Activated CD4-positive, alpha-beta T cell treated with anti-CD3 and anti-CD28 coated beads for 1 hour (primary cell): ENCODE measurements around the gene TBC1D10A.

Experiments used
- DNase-seq: peaks from one replicate; pipeline ENCODE4 v3.0.0-alpha.2; 2020

TBC1D10A gene, protein sequence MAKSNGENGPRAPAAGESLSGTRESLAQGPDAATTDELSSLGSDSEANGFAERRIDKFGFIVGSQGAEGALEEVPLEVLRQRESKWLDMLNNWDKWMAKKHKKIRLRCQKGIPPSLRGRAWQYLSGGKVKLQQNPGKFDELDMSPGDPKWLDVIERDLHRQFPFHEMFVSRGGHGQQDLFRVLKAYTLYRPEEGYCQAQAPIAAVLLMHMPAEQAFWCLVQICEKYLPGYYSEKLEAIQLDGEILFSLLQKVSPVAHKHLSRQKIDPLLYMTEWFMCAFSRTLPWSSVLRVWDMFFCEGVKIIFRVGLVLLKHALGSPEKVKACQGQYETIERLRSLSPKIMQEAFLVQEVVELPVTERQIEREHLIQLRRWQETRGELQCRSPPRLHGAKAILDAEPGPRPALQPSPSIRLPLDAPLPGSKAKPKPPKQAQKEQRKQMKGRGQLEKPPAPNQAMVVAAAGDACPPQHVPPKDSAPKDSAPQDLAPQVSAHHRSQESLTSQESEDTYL

DNA sequence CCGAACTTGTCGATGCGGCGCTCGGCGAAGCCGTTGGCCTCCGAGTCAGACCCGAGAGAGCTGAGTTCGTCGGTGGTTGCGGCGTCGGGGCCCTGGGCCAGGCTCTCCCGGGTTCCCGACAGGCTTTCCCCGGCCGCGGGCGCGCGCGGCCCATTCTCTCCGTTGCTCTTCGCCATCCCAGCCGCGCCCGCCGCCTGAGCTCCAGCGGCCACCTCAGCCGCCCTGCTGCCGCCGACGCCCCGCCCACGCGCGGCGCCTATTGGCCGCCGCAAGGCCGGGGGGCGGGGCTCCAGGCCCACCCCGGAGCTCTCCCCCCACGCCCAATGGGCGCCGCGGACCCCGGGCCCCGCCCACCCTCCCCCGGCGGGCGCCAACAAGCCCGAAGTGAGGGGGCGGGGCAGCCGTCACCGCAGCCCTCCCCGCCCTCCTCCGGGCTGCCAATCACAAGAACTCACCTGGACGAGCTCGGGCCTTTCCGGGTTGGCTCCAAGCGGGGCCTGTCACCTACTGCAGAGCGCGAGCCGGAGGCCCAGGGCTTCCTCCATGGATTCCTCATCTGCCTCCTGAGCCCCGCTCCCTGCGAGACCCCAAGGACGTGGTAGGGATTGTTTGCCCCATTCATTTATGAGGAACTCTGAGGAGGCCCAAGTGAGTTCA lies at the start of gene TBC1D10A:
TSS of gene TBC1D10A (minus strand) at position 236 of the 657 bp plus-strand sequence. CDS start at position 176, 60 bp downstream.
- DNase-seq, result peak; percentile 89

DNA sequence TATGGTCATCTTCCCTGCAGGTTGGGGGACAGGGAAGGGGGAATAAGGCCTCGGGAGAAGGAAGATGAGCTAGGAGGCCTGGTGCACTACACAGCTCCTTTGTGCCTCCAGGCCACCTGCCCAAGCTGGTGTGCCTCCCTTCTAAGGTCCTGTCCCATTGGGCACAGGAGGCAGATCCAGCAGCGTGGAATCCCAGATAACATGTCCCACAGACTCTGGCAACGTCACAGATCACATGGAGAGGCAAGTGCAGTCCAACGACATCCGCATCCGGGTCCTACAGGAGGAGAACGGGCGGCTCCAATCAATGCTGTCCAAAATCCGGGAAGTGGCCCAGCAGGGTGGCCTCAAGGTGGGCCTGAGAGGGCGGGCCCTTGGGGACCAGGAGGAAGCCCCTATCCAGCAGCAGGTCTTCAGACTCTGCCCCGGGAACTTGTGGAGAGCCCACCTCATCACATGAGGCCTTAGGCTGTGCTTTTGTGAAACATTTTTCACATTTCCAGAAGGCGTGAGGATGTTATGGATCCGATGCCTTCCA lies 48.6 kb upstream of the TBC1D10A start:
- no peak for DNase-seq

DNA sequence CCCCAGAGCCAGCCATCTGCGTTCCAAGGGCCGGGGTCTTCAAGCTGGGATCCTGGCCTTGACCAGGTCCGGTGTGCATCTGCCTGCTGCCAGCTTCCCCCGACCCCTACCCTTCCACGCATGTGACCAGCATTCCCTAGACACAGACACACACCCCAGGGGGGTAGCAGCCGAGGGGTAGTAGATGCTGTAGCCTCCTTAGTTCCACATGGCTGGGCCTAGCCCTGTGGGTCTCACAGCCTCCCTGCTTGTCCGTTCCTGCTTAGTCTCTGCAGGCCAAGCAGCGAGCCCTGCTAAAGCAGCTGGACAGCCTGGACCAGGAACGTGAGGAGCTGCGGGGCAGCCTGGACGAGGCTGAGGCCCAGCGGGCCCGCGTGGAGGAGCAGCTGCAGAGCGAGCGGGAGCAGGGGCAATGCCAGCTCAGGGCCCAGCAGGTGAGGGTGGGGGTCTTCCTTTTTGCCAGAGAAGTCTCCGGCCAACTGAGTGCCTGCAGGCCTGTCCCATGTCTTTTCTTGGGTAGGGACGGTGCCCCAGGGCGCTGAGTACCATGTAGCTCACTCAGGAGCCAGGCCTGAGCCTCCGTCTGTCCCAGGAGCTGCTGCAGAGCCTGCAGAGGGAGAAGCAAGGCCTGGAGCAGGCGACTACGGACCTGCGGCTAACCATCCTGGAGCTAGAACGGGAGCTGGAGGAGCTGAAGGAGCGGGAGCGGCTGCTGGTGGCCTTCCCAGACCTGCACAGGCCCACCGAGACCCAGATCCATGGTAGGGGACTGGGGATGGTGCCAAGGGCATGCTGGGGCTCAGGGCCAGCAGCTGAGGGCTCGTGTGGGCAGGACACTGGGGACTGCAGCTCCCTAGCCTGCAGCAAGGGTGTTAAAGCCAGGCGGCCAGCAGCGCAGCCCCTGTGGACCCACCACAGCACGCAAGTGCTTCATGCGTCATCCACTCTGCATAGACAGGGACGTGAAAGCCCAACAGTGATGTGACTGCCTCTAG lies 46.9 kb upstream of the TBC1D10A start:
- no peak for DNase-seq

DNA sequence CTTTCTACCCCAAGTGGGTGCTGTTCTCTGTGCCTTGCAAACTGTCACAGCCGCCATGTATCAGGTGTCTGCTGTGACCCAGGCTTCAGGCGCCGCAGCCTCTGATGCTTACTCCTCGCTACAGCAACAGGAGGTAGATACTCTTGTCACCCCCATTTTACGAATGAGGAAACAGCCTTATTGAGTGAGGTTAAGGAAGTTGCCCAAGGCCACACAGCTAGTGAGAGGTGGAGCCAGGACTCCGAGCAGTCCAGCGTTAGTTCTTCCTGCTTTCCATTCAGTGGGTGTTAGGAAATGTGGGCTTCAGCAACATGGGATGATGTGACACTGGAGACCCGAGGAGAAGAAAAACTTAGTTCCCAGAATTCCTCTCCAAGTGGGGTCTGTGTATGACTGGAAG lies 46.2 kb upstream of the TBC1D10A start:
- DNase-seq, result no peak

DNA sequence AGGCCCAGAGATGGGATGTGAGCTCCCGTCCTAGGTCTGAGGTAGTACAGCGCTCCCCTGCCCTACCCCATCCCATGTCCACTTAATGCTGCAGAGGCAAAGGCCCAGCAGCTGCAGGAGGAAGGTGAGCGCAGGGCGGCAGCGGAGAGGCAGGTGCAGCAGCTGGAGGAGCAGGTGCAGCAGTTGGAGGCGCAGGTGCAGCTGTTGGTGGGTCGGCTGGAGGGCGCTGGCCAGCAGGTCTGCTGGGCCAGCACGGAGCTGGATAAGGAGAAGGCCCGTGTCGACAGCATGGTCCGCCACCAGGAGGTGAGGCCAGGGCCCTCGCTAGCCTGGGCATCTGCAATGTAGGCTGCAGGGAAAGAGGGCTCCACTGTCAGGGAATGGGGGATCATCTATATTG lies 45.2 kb upstream of the TBC1D10A start:
- DNase-seq, result no peak

DNA sequence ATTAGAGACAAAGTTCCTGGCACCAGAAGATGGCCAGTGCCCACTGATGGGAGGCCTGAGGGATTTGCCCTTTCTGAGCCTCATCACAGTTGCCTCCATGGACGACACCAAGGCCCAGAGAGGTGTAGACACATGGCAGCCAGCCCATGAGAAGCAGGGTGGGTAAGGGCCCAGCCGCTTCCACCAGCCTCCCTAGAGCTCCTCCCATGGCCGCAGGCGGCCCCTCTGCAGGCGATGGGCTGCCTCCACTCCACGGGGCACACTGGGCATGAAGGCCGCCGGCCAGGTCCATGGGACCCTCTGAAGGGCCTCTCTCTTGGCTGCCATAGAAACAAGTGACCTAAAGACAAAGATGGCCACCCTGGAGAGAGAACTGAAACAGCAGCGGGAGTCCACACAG lies 44.6 kb upstream of the TBC1D10A start:
- DNase-seq, result no peak

DNA sequence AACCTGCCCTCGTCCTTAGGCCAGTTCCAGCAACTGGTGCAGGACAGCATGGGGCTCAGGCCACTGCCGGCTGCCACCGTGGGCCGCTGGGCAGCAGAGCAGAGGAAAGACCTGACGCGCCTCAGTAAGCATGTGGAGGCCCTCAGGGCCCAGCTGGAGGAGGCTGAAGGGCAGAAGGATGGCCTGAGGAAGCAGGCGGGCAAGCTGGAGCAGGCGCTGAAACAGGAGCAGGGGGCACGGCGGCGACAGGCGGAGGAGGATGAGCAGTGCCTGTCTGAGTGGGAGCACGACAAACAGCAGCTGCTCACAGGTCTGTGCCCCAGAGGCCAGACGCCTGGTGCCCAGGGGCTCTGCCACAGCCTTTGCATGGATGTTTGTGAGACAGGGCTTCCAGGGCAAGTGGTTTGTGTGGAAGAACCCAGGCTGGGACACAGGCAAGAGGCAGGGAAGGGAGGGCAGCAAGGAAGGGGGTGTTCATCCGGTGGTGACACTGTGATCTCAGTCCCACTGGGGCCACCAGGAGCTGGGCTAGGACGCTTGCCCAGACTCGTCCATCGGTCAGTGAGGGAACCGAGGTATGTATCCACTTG lies 44.0 kb upstream of the TBC1D10A start:
- DNase-seq, result no peak

DNA sequence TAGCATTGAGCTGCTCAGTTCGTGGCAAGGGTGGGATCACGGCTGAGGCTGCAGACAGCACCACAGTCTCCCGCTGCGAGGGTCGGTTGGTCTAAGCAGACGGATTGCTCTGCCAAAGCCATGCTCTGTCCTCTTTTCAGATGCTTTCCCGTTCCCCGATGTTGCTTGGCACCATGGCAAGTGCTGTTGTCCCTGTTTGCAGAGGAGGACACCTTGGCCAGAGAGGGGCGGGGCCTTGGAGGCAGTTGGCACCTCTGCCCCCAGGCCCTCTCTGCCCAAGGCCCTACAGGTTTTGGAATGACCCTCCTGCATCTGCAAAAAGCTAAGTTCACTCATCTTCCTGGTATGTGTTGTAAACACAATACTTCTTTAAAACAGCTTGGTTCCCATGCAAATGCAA lies 41.7 kb upstream of the TBC1D10A start:
- DNase-seq, result no peak

DNA sequence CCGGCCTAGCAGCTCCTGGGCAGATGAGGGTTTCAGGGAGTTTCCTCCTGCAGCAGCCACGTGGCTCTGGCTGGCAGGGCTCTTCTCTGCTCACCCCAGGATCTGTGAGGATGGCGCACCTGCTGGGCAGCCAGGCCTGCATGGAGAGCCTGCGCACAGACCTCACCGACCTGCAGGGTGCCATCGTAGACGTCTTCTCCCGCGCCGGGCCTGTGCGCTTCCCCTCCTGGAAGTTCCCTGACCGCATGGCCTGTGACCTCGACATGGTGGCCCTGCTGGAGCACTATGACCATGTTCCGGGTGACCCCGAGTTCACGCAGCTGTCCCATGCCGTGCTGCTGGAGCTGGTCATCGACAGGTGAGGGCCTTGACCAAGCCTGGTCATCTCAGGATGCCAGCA lies 39.1 kb upstream of the TBC1D10A start:
- no peak for DNase-seq

DNA sequence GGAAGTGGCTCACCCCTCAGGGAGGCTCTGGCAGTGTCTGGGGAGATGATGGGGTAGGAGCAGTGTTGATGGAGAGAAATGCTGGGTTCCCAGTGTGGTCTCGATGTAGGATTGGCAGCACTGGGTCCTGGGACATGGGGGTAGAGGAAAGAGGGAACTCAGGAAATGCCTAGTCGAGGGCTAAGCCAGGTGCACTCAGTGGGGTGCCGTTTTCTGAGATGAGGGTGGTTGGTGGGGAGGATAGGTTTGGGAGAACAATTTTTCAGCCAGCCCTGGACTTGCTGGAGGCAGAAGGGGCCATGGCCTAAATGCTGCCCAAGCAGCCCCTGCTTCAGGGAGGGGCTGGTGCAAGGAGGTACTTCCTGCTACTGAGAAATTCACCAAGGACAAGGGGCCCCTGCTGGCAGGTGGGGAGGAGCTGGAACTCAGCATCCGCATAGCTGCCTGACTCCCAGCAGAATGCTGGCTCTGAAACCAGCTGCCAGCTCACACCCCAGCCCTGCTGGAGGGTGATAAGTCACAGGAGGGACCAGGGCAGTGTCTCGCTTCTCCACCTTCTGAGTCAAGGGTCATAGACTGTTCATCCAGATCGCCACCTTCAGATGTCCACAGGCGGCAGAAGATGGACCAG lies 36.0 kb upstream of the TBC1D10A start:
- no peak for DNase-seq

DNA sequence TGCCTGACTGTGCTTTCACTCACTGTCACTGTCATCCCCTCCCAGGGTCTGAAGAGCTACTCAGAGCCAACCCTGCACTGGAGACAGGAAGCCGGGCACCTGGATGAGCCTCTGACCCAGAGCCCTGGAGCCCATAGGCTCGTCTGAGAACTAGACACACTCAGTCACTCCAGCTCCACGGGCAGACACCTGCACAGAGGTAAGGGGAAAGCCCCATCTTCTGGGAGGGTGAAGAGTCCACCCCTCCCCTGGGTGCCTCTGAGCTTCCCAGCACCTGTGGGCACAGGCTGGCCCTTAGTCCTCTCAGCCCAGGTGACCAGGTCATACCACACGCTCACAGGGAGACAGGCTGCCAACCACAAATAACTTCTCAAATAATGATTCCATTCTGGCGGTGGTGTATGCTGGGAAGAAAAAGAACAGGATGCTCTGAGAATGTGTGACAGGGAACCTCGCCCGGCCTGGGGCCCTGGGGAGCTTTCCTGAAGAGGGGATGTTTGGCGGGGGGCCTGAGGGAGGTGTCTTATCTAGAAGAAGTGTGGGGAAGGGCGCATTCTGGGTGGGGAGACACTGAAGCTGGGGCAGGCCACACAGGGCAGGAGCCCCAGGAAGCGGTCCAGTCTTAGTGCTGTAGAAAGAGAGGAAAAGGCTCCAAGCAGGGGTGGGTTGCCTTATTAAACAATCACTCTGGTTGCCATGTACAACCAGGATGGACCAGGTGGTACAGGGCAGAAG lies 35.3 kb upstream of the TBC1D10A start:
- no peak for DNase-seq

DNA sequence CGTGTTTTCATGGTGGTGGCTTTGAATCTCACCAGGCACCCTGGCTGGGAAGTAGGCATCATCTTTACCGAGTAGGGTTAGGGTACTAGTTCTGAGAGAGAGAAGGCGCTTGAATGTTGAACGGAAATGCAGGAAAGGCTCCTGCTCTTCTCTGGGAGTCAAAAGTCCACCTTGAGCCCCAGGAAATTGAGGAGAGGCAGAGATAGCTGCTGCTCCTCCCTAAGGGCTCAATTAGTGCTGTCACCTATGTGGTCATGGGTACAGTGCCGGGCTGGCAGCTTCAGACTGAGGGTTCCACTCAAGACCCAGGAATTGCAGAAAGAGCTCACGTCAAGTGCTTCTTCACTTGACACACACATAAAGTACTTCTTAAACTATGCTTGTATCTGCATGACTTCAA lies 31.8 kb upstream of the TBC1D10A start:
- no peak for DNase-seq

DNA sequence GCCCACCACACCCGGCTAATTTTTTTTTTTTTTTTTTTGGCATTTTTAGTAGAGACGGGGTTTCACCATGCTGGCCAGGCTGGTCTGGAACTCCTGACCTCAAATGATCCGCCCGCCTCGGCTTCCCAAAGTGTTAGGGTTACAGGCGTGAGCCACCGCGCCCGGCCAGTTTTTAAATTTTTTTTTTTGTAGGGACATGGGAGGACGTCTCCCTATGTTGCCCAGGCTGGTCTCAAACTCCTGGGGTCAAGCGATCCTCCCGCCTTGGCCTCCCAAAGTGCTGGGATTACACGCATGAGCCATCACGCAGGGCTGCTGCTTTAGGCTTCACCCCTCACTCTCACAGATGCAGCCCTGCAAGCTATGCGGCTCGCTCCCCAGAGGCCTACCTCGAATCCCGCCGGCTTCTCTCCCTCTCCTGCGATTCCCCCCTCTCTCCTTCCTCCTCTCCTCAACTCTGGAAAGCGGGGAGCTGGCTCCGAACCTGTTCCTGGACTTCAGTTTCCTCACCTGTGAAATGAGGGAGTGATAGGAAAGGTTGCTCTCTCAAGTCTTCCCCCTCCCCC lies 31.0 kb upstream of the TBC1D10A start:
- no peak for DNase-seq

DNA sequence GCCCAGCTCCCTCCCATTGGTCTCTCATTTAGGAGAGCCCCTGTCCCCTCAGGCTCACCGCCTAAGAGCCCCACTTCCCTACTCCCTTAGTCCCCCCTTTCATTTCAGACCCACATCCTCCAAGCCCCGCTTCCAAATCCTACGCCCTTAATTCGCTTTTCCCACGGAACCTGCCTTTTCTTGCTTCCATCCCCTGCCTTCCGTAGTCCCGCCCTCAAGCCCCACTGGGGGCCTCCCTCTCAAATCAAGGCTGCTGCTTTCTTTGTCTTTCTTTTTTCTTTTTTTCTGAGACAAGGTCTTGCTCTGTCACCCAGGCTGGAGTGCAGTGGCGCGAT lies 30.5 kb upstream of the TBC1D10A start:
- DNase-seq, result no peak

DNA sequence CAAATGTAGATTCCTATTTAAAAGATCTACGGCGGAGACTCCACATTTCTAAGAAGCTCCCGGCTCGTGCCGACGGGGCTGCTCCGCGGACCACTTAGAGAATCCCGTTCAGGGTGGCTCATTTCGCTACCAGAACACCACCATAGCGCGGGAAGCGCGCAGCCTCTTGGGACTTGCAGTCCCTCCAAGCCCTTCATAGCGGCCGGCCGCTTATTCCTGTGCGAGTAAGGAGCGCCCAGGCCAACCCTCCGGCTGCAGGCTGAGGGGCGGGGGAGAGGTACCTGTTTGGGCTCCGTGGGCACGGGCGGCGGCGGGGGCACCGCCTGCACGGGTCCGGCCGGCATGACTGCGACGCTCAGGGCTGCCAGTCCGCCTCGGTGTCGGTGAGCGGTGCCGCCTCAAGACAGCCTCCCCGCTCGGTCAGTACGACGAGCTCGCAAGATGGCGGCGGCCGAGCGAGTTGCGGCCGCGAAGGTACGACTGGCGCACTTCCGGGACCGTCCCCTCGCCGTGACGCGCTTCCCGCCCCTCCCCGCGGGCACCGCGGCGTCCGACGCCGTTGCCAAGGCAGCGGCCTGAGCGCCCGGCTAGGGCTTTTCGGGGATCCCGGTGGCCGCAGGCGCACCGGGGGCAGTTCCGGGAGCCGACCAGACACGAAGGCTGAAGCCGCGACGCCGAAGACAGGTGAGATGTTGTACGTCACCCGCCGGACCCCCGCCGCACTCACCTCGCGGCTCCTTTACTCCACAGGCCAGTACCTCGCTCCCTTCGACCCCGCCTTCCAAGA lies 29.9 kb upstream of the TBC1D10A start, which contains the start of the genes CCDC157 and SF3A1:
TSS of gene CCDC157 (plus strand) at position 559 of the 787 bp plus-strand sequence. CDS start 8,994 bp downstream, outside the sequence.
TSS of gene SF3A1 (minus strand) at position 446 of the 787 bp plus-strand sequence. CDS start at position 344, 102 bp downstream.
- DNase-seq, result peak; percentile 77

DNA sequence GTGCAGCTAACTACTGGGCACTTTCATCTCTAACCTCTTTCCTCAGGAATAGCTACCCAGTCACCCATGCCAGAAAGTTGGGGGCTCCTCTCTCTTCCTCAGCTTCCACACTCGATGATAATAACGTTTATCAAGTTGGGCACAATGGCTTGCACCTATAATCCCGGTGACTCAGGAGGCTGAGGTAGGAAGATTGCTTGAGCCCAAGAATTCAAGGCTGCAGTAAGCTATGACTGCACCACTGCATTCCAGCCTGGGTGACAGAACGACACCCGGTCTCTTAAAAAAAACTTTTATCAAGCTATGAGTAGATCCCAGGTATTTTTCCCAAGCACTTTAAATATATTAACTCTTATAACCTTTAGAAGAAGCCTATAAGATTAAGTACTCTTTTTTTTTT lies 27.9 kb upstream of the TBC1D10A start:
- no peak for DNase-seq

DNA sequence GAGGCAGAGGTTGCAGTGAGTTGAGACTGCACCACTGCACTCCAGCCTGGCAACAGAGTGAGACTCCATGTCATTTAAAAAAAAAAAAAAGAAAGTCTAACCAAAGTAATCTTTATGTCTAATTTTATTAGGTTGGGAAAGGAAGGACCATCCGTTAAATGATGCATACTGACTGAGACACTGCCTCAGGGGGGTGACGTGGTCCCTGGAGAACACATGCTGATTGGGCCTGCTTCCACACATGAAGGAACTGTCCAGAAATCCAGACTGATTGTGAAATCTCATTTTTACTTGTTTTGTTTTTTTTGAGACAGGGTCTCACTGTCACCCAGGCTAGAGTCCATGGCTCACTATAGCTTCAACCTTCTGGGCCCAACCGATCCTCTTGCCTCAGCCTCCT lies 24.5 kb upstream of the TBC1D10A start:
- no peak for DNase-seq

DNA sequence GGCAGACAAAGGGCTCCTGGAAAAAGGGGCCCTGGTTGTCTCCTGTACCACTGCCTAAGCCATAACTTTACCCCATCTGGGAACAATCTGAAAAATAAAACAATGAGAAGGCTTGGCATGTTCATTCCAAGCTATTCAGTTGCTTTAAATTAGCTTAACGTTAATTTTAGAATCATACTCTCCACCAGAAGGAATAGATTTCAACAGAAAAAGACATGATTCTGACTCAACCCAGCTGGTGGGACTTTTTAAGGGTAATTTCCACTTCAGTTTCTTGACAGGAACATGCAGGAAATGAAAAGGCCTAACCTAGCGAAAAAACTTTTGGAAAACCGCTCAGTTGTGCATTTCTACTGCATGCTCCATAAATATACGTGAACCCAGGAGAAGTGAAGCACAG lies 22.1 kb upstream of the TBC1D10A start:
- no peak for DNase-seq

DNA sequence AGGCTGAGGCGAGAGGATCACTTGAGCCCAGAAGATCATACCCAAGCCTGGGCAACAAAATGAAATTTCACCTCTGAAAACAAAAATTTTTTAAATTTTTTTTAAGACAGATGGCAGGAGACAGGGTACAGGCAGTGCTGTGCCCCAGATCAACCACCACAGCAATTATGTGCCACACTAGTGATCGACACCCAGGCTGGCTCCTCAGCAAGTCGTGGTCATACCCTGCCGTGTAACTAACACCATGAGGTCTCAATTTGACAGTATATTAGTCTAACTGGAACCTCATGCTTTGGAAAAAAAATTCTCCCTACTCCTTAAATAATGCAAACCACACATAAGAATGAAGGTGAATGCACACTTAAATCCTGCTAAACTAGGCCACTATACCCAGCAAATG lies 21.7 kb upstream of the TBC1D10A start:
- no peak for DNase-seq
